ENCODE measurements around the gene EMX1. TPM values are rescaled to one million over a fixed set of nuclear protein-coding genes. Genes with fewer than 3 reads are reported as not detected.

The EMX1 gene
- total and polyA plus RNA-seq, 2 of the 13 experiments (the other 11 are each of a cell fraction or from before 2014, with no cell fraction given), result 0.62 to 4.9 TPM

DNA sequence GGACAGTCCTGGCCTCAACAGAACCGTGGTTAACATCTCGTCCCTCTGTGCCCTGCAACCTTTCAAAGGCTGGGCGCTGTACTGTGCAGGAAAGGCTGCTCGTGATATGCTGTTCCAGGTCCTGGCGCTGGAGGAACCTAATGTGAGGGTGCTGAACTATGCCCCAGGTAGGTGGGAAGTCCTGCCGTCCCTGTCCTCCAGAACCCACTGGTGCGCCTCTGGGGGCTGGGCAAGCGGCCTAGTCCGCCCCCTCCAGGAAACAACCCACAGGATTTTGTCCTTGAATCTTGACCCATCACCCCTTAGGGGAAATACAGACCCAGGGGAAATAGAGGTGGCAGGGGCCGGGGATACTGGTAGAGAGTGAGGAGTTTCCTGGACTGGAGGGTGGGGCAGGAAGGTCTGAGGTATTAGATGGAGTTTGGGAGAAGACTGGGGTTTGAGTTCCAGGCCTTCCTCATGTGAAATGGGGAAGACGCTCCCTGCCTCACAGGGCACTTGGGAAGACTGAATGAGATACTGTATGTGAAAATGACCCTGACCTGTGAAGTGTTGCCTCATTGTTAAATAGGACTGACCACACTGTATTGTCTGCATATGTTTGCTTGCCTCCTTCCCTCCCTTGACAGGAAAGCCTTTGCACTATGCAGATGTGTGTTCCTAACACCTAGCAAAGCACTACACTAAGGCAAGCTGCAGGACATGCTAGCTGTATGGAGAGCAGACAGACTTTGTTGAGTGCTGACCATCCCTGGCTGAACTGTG is 28.7 kb upstream of the EMX1 start (continued):
- TF ChIP-seq, protein P1, sequence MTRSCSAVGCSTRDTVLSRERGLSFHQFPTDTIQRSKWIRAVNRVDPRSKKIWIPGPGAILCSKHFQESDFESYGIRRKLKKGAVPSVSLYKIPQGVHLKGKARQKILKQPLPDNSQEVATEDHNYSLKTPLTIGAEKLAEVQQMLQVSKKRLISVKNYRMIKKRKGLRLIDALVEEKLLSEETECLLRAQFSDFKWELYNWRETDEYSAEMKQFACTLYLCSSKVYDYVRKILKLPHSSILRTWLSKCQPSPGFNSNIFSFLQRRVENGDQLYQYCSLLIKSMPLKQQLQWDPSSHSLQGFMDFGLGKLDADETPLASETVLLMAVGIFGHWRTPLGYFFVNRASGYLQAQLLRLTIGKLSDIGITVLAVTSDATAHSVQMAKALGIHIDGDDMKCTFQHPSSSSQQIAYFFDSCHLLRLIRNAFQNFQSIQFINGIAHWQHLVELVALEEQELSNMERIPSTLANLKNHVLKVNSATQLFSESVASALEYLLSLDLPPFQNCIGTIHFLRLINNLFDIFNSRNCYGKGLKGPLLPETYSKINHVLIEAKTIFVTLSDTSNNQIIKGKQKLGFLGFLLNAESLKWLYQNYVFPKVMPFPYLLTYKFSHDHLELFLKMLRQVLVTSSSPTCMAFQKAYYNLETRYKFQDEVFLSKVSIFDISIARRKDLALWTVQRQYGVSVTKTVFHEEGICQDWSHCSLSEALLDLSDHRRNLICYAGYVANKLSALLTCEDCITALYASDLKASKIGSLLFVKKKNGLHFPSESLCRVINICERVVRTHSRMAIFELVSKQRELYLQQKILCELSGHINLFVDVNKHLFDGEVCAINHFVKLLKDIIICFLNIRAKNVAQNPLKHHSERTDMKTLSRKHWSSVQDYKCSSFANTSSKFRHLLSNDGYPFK (CRISPR knock-in tag; IDR thresholded peaks at IDR 0.05; ENCODE audit: borderline replicate concordance), result peak; percentile 93; the same call in 1 of the 2 replicates
- TF ChIP-seq ZNF530 (CRISPR knock-in tag; IDR thresholded peaks at IDR 0.05; ENCODE audit: low read depth) (no peak), ZSCAN29 (CRISPR knock-in tag; conservative IDR thresholded peaks at IDR 0.05) (no peak), CEBPG (CRISPR knock-in tag; IDR thresholded peaks at IDR 0.05) (peak; percentile 91), ZBTB7A (CRISPR knock-in tag; IDR thresholded peaks at IDR 0.05) (no peak), U2AF1 (optimal IDR thresholded peaks at IDR 0.05; ENCODE audit: low read depth, low read length) (no peak), ZNF205 (CRISPR knock-in tag; IDR thresholded peaks at IDR 0.05) (peak; percentile 82; the same call in 1 of the 2 replicates), SMAD3 (CRISPR knock-in tag; IDR thresholded peaks at IDR 0.05) (no peak), ZNF101 (CRISPR knock-in tag; IDR thresholded peaks at IDR 0.05; ENCODE audit: borderline replicate concordance, low read depth) (no peak), MXD4 (CRISPR knock-in tag; IDR thresholded peaks at IDR 0.05) (no peak), REL (CRISPR knock-in tag; conservative IDR thresholded peaks at IDR 0.05) (no peak; the same call in 1 of the 2 replicates), ATRX (CRISPR knock-in tag; IDR thresholded peaks at IDR 0.05; ENCODE audit: borderline replicate concordance) (no peak)
- TF ChIP-seq, protein P2, sequence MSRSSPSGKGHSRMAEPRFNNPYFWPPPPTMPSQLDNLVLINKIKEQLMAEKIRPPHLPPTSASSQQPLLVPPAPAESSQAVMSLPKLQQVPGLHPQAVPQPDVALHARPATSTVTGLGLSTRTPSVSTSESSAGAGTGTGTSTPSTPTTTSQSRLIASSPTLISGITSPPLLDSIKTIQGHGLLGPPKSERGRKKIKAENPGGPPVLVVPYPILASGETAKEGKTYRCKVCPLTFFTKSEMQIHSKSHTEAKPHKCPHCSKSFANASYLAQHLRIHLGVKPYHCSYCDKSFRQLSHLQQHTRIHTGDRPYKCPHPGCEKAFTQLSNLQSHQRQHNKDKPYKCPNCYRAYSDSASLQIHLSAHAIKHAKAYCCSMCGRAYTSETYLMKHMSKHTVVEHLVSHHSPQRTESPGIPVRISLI (CRISPR knock-in tag; IDR thresholded peaks at IDR 0.05; ENCODE audit: borderline replicate concordance), result no peak
- TF ChIP-seq, protein P3, sequence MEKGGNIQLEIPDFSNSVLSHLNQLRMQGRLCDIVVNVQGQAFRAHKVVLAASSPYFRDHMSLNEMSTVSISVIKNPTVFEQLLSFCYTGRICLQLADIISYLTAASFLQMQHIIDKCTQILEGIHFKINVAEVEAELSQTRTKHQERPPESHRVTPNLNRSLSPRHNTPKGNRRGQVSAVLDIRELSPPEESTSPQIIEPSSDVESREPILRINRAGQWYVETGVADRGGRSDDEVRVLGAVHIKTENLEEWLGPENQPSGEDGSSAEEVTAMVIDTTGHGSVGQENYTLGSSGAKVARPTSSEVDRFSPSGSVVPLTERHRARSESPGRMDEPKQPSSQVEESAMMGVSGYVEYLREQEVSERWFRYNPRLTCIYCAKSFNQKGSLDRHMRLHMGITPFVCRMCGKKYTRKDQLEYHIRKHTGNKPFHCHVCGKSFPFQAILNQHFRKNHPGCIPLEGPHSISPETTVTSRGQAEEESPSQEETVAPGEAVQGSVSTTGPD (CRISPR knock-in tag; IDR thresholded peaks at IDR 0.05), result no peak
- TF ChIP-seq, protein P4, sequence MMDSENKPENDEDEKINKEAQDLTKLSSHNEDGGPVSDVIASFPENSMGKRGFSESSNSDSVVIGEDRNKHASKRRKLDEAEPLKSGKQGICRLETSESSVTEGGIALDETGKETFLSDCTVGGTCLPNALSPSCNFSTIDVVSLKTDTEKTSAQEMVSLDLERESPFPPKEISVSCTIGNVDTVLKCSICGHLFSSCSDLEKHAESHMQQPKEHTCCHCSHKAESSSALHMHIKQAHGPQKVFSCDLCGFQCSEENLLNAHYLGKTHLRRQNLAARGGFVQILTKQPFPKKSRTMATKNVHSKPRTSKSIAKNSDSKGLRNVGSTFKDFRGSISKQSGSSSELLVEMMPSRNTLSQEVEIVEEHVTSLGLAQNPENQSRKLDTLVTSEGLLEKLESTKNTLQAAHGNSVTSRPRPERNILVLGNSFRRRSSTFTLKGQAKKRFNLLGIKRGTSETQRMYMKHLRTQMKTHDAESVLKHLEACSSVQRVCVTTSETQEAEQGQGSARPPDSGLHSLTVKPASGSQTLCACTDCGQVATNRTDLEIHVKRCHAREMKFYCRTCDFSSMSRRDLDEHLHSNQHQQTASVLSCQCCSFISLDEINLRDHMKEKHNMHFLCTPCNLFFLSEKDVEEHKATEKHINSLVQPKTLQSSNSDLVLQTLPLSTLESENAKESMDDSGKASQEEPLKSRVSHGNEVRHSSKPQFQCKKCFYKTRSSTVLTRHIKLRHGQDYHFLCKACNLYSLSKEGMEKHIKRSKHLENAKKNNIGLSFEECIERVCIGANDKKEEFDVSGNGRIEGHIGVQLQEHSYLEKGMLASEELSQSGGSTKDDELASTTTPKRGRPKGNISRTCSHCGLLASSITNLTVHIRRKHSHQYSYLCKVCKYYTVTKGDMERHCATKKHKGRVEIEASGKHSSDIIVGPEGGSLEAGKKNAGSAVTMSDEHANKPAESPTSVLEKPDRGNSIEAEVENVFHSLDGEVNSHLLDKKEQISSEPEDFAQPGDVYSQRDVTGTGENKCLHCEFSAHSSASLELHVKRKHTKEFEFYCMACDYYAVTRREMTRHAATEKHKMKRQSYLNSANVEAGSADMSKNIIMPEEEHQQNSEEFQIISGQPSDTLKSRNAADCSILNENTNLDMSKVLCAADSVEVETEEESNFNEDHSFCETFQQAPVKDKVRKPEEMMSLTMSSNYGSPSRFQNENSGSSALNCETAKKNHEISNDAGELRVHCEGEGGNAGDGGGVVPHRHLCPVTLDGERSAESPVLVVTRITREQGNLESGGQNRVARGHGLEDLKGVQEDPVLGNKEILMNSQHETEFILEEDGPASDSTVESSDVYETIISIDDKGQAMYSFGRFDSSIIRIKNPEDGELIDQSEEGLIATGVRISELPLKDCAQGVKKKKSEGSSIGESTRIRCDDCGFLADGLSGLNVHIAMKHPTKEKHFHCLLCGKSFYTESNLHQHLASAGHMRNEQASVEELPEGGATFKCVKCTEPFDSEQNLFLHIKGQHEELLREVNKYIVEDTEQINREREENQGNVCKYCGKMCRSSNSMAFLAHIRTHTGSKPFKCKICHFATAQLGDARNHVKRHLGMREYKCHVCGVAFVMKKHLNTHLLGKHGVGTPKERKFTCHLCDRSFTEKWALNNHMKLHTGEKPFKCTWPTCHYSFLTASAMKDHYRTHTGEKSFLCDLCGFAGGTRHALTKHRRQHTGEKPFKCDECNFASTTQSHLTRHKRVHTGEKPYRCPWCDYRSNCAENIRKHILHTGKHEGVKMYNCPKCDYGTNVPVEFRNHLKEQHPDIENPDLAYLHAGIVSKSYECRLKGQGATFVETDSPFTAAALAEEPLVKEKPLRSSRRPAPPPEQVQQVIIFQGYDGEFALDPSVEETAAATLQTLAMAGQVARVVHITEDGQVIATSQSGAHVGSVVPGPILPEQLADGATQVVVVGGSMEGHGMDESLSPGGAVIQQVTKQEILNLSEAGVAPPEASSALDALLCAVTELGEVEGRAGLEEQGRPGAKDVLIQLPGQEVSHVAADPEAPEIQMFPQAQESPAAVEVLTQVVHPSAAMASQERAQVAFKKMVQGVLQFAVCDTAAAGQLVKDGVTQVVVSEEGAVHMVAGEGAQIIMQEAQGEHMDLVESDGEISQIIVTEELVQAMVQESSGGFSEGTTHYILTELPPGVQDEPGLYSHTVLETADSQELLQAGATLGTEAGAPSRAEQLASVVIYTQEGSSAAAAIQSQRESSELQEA (CRISPR knock-in tag; IDR thresholded peaks at IDR 0.05; ENCODE audit: not compliant biosample characterization), result no peak

Data from HepG2 (cell line).